ENCODE data around the gene MKKS. TPM values are rescaled to one million over a fixed set of nuclear protein-coding genes. Genes with fewer than 3 reads are reported as not detected.
"Not testable (repeated sequence)": the region's sequence is repeated elsewhere in the genome, so short reads cannot be mapped to it uniquely, and the experiment has no call there.

MKKS gene
- total RNA-seq, 2 donors from 2014 or later: 14.6 to 19.0 TPM

GRCh38 chr20:10404023-10404628 lies 29.9 kb downstream of the MKKS start:
- WGBS: 82% methylated on average over 2 of the region's 2 CpGs
- Histone ChIP-seq H3K36me3 (no peaks in the 10 kb centered on the region), H3K4me1 (replicated peaks) (no peaks in the 10 kb centered on the region), H3K9me3 (no peaks in the 10 kb centered on the region), H3K27me3 (replicated peaks; ENCODE audit: insufficient read depth) (no peaks in the 10 kb centered on the region), H3K27ac (no peak overlapping the region), H3K4me3 (no peak overlapping the region)
- intact Hi-C loops (cut with DNase I): no loop called here
- DNase-seq (ENCODE audit: low spot score): no peak
- no peak for TF ChIP-seq POLR2AphosphoS5 (IDR thresholded peaks at IDR 0.05)
- TF ChIP-seq CTCF (IDR thresholded peaks at IDR 0.05): no peak

- H3K9me3 ChIP-seq: no peaks in the 10 kb centered on the region
- H3K27me3 ChIP-seq (replicated peaks; ENCODE audit: insufficient read depth): no peaks in the 10 kb centered on the region
- H3K4me1 ChIP-seq (replicated peaks): no peaks in the 10 kb centered on the region
- intact Hi-C loops (cut with DNase I): no loop called here
- no peak overlapping the region for H3K27ac ChIP-seq
- 84% methylated on average over 3 of the region's 3 CpGs for WGBS
- TF ChIP-seq POLR2A (IDR thresholded peaks at IDR 0.05): no peak
- TF ChIP-seq POLR2AphosphoS5 (IDR thresholded peaks at IDR 0.05): no peak
- no peak for TF ChIP-seq CTCF (IDR thresholded peaks at IDR 0.05)
- H3K36me3 ChIP-seq: no peaks in the 10 kb centered on the region
- H3K4me3 ChIP-seq: no peak overlapping the region
- DNase-seq (ENCODE audit: low spot score): no peak
Observed at GRCh38 chr20:10402938-10403608, 30.9 kb downstream of the MKKS start.

GRCh38 chr20:10398834-10399369 lies 35.1 kb downstream of the MKKS start:
- Histone ChIP-seq H3K27me3 (replicated peaks; ENCODE audit: insufficient read depth) (no peaks in the 10 kb centered on the region), H3K27ac (no peak overlapping the region), H3K4me3 (no peak overlapping the region), H3K4me1 (replicated peaks) (no peaks in the 10 kb centered on the region), H3K9me3 (no peaks in the 10 kb centered on the region), H3K36me3 (no peaks in the 10 kb centered on the region)
- intact Hi-C loops (cut with DNase I): no loop called here
- no peak for TF ChIP-seq POLR2AphosphoS5 (IDR thresholded peaks at IDR 0.05)
- TF ChIP-seq POLR2A (IDR thresholded peaks at IDR 0.05): no peak
- TF ChIP-seq CTCF (IDR thresholded peaks at IDR 0.05): no peak
- DNase-seq (ENCODE audit: low spot score): no peak
- 75% methylated on average over 3 of the region's 3 CpGs for WGBS

GRCh38 chr20:10394752-10395151 lies 39.3 kb downstream of the MKKS start:
- 95% methylated on average over 32 of the region's 32 CpGs for WGBS
- intact Hi-C loops (cut with DNase I); H3K4me3 ChIP-seq; H3K36me3 ChIP-seq; H3K9me3 ChIP-seq; H3K4me1 ChIP-seq (replicated peaks); H3K27me3 ChIP-seq (replicated peaks; ENCODE audit: insufficient read depth); DNase-seq (ENCODE audit: low spot score); H3K27ac ChIP-seq: not testable (repeated sequence)

GRCh38 chr20:10390709-10391108 lies 43.3 kb downstream of the MKKS start:
- Histone ChIP-seq H3K4me3 (no peak overlapping the region), H3K27me3 (replicated peaks; ENCODE audit: insufficient read depth) (no peaks in the 10 kb centered on the region), H3K4me1 (replicated peaks) (no peaks in the 10 kb centered on the region), H3K27ac (no peak overlapping the region), H3K9me3 (no peaks in the 10 kb centered on the region), H3K36me3 (no peaks in the 10 kb centered on the region)
- intact Hi-C loops (cut with DNase I): no loop called here
- DNase-seq (ENCODE audit: low spot score): no peak
- WGBS: 89% methylated on average over 2 of the region's 2 CpGs
- no peak for TF ChIP-seq POLR2AphosphoS5 (IDR thresholded peaks at IDR 0.05)
- TF ChIP-seq CTCF (IDR thresholded peaks at IDR 0.05): no peak
- no peak for TF ChIP-seq POLR2A (IDR thresholded peaks at IDR 0.05)

All from prostate gland (tissue), 2 donors.